Measurements from ENCODE around the gene LAMA2. TPM values are rescaled to one million over a fixed set of nuclear protein-coding genes. Genes with fewer than 3 reads are reported as not detected.

LAMA2 gene
- total and polyA plus RNA-seq, 7 donors: 0.46 to 131 (median 59.6) TPM

DNA sequence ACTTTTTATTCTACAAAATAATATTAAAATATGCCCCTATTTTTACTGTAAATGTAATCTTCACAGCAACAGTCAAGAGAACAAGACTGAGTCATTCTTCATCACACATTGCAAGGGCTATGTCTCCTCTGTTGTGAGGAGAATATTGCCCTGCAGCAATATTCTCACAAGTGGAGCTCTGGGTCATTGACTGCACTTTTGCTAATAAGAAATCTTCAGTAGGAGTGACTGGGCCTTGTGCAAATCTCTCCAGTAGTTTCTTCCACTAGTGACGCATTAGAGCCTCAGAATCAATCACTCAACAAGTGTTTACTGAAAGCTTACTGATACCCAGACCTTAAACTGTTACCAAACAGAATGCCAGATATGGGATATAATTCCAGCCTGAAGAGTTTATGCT, 49.1 kb downstream of the LAMA2 start:
- Histone ChIP-seq H3K27ac (no peak overlapping the region), H3K36me3 (no peaks in the 10 kb centered on the region), H3K4me1 (no peaks in the 10 kb centered on the region), H3K27me3 (peaks cover 0 to 4% (median 0%) of the 10 kb centered on the region in 3 donors), H3K9me3 (no peaks in the 10 kb centered on the region), H3K4me3 (no peak overlapping the region)
- TF ChIP-seq POLR2AphosphoS5 (IDR thresholded peaks at IDR 0.05): no peak
- TF ChIP-seq POLR2A (IDR thresholded peaks at IDR 0.05): no peak
- TF ChIP-seq, protein P1, sequence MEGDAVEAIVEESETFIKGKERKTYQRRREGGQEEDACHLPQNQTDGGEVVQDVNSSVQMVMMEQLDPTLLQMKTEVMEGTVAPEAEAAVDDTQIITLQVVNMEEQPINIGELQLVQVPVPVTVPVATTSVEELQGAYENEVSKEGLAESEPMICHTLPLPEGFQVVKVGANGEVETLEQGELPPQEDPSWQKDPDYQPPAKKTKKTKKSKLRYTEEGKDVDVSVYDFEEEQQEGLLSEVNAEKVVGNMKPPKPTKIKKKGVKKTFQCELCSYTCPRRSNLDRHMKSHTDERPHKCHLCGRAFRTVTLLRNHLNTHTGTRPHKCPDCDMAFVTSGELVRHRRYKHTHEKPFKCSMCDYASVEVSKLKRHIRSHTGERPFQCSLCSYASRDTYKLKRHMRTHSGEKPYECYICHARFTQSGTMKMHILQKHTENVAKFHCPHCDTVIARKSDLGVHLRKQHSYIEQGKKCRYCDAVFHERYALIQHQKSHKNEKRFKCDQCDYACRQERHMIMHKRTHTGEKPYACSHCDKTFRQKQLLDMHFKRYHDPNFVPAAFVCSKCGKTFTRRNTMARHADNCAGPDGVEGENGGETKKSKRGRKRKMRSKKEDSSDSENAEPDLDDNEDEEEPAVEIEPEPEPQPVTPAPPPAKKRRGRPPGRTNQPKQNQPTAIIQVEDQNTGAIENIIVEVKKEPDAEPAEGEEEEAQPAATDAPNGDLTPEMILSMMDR (IDR thresholded peaks at IDR 0.05): no peak
- TF ChIP-seq EP300 (IDR thresholded peaks at IDR 0.05): no peak
- intact Hi-C loops (cut with DNase I): no loop called here
- WGBS, 2 donors: 57 to 79% methylated on average over 1 of the region's 1 CpG
- DNase-seq: no peak

DNA sequence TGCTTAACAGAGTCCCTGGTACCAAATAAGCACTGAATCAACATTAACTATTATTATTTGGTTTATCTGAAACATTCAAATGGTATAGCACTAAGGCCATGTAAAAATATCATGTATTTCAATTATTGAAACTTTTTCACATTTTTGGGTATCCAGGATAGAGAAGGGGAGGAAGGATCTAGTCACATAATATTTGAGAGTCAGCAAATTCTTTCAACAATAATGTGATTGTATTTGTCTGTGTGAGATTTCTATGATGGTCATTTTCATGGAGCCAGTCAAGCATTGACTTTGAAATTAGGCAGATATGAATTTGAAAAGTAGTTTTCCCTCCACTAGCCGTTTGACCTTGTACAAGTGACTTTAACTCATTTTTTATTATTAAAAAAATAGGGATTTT, 67.9 kb downstream of the LAMA2 start:
- 28 to 68% methylated on average over 1 of the region's 1 CpG for WGBS, 2 donors

DNA sequence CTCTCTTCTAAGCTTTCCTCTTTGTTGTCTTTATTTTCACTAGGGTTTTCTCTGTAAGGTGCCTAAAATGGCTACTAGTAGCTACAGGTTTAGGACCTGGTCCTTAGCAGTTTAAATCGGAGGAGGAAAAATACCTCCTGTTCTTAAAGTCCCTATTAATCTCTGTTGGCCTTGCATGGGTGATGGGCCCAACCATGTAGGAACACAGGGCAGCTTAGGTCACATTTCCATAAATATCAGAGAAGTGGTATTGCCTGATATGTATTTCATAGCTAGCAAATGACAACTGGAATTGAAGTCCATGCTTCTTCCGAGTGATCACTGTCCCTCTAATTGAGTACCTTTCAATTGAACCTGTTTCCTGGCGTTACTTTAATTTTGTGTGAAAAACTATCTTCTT, 70.0 kb downstream of the LAMA2 start:
- intact Hi-C loops (cut with DNase I): no loop called here
- H3K9me3 ChIP-seq: no peaks in the 10 kb centered on the region
- TF ChIP-seq POLR2AphosphoS5 (IDR thresholded peaks at IDR 0.05): no peak
- TF ChIP-seq POLR2A (IDR thresholded peaks at IDR 0.05): no peak
- H3K36me3 ChIP-seq: no peaks in the 10 kb centered on the region
- H3K4me1 ChIP-seq: no peaks in the 10 kb centered on the region
- no peak overlapping the region for H3K4me3 ChIP-seq
- 86 to 90% methylated on average over 3 of the region's 3 CpGs for WGBS, 2 donors
- DNase-seq: no peak
- H3K27ac ChIP-seq: no peak overlapping the region
- H3K27me3 ChIP-seq: no peaks in the 10 kb centered on the region

More for the DNA sequence above, 67.9 kb downstream of the LAMA2 start:
- DNase-seq: no peak
- no peaks in the 10 kb centered on the region for H3K36me3 ChIP-seq
- H3K27ac ChIP-seq: no peak overlapping the region
- H3K4me1 ChIP-seq: no peaks in the 10 kb centered on the region
- TF ChIP-seq EP300 (IDR thresholded peaks at IDR 0.05): no peak
- TF ChIP-seq POLR2AphosphoS5 (IDR thresholded peaks at IDR 0.05): no peak
- TF ChIP-seq, protein P1 (IDR thresholded peaks at IDR 0.05): no peak
- intact Hi-C loops (cut with DNase I): no loop called here
- no peaks in the 10 kb centered on the region for H3K9me3 ChIP-seq
- H3K4me3 ChIP-seq: no peak overlapping the region
- H3K27me3 ChIP-seq: no peaks in the 10 kb centered on the region

DNA sequence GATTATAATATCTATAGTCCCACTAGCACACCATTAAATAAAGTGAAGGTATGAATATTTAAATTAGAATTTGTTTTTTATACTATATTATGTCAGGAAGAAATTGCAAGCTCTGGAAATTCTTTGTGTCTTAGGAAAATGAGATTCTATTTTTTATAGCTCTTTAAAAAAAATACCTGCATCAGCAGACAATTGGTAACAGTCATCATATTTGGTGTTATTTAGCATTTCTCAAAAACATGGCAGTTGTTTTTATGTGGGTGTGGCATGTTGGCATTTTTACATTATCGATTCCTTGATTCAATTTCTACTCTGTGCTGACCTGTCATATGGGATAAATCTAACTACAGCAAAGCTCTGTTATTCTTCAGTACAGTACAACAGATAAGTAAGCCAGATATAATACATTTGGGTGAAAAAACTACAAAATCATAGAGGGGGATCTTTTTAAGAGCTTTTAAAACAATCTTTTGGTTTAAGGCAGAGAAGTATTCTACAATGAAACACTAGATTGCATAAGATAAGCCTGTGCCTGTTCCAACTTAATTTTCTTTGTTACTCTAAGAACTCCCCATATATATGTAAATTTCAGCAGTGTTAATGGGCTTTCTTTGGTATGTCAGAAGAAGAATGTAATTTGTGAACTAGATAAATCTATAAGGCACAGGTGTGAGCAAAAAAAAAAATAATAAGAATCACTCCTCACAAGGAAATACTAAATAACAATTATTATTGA, 71.5 kb downstream of the LAMA2 start:
- DNase-seq: no peak
- WGBS, 2 donors: 74 to 83% methylated on average over 1 of the region's 1 CpG
- Histone ChIP-seq H3K27ac (no peak overlapping the region), H3K4me3 (no peak overlapping the region), H3K36me3 (no peaks in the 10 kb centered on the region), H3K4me1 (no peaks in the 10 kb centered on the region), H3K27me3 (no peaks in the 10 kb centered on the region), H3K9me3 (no peaks in the 10 kb centered on the region)
- intact Hi-C loops (cut with DNase I): no loop called here
- TF ChIP-seq POLR2A (IDR thresholded peaks at IDR 0.05): no peak
- TF ChIP-seq, protein P1 (IDR thresholded peaks at IDR 0.05): no peak
- no peak for TF ChIP-seq EP300 (IDR thresholded peaks at IDR 0.05)
- no peak for TF ChIP-seq POLR2AphosphoS5 (IDR thresholded peaks at IDR 0.05)

DNA sequence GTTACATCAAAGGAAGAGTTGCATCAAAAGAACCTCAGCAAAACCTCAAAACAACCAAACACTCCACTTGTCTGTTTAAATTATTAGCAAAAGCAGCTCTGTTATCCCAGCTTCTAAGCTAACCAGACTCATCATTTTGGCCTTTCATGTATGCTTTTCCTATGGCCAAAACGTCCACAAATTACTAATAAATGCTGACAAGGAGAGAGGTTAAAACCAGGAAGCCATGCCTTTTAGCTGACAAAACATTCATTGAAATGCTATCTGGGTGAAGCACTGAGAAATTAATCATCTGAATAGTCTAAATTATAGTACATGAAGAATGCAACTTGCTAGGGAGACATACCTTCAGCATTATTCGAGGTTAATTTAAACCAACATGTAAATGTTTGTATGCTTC, 80.6 kb downstream of the LAMA2 start:
- no peak for DNase-seq
- no peak overlapping the region for H3K4me3 ChIP-seq
- H3K4me1 ChIP-seq: peaks cover 0 to 9% (median 3%) of the 10 kb centered on the region in 4 donors
- TF ChIP-seq EP300 (IDR thresholded peaks at IDR 0.05) (no peak), POLR2AphosphoS5 (IDR thresholded peaks at IDR 0.05) (no peak), POLR2A (IDR thresholded peaks at IDR 0.05) (no peak)
- TF ChIP-seq, protein P1 (IDR thresholded peaks at IDR 0.05): no peak
- no peaks in the 10 kb centered on the region for H3K36me3 ChIP-seq
- H3K27ac ChIP-seq: no peak overlapping the region
- H3K27me3 ChIP-seq: peaks cover 0 to 23% (median 16%) of the 10 kb centered on the region in 3 donors
- 57 to 58% methylated on average over 2 of the region's 2 CpGs for WGBS, 2 donors
- intact Hi-C loops (cut with DNase I): no loop called here
- no peaks in the 10 kb centered on the region for H3K9me3 ChIP-seq

Measured in sigmoid colon (tissue), 7 donors.